ENCODE results near the gene SMAGP.
"Not testable (repeated sequence)": the region's sequence is repeated elsewhere in the genome, so short reads cannot be mapped to it uniquely, and the experiment has no call there.

The SMAGP gene

GRCh38 chr12:51270067-51270950, at the start of gene SMAGP:
Gene SMAGP, minus strand, starts transcription at chr12:51270415. Its CDS starts 1,137 bp downstream, at chr12:51269278.
- no peak for DNase-seq

- peak; percentile 50 for DNase-seq
These were observed 48.8 kb upstream of the SMAGP start for GRCh38 chr12:51318846-51319599.

GRCh38 chr12:51318057-51318806, 48.0 kb upstream of the SMAGP start:
- peak; percentile 14 for DNase-seq

GRCh38 chr12:51311389-51311788, 41.2 kb upstream of the SMAGP start:
- DNase-seq: no peak

- no peak for DNase-seq
These were observed 37.7 kb upstream of the SMAGP start for GRCh38 chr12:51307655-51308593.

- DNase-seq: no peak
These were observed 36.3 kb upstream of the SMAGP start for GRCh38 chr12:51306507-51306906.

GRCh38 chr12:51300768-51301167, 30.6 kb upstream of the SMAGP start:
- DNase-seq: not testable (repeated sequence)

- DNase-seq: no peak
These were observed 25.4 kb upstream of the SMAGP start for GRCh38 chr12:51295651-51296050.

GRCh38 chr12:51294097-51294496, 23.9 kb upstream of the SMAGP start:
- DNase-seq: not testable (repeated sequence)

- no peak for DNase-seq
These were observed 23.5 kb upstream of the SMAGP start for GRCh38 chr12:51293696-51294095.

- not testable (repeated sequence) for DNase-seq
These were observed 21.6 kb upstream of the SMAGP start for GRCh38 chr12:51291603-51292513.

- DNase-seq: no peak
These were observed 15.6 kb upstream of the SMAGP start for GRCh38 chr12:51285843-51286242.

- DNase-seq: no peak
These were observed 11.1 kb upstream of the SMAGP start for GRCh38 chr12:51281202-51281924.

GRCh38 chr12:51275088-51275487, 4.9 kb upstream of the SMAGP start:
- no peak for DNase-seq

GRCh38 chr12:51272810-51273209, 2.6 kb upstream of the SMAGP start:
- DNase-seq: not testable (repeated sequence)

GRCh38 chr12:51270951-51271518, 820 bp upstream of the SMAGP start:
- no peak for DNase-seq

- peak; percentile 47 for DNase-seq
These were observed 795 bp downstream of the SMAGP start for GRCh38 chr12:51269174-51270066.

GRCh38 chr12:51265024-51265423, 5.2 kb downstream of the SMAGP start:
- DNase-seq: no peak

GRCh38 chr12:51264297-51264696, 5.9 kb downstream of the SMAGP start:
- DNase-seq: no peak
